Keratinocyte (primary cell): ENCODE results near the gene SURF1. TPM values are rescaled to one million over a fixed set of nuclear protein-coding genes. Genes with fewer than 3 reads are reported as not detected.
A peak's percentile ranks its signal among the peaks of the same experiment; 100 is the strongest.

Experiments used
- DNase-seq: peaks from one replicate; pipeline ENCODE4 v3.0.0-alpha.2; 2011; ENCODE audit warnings: low read depth, missing footprints, low spot score
- FAIRE-seq: peaks from 2 replicates; lab custom pipeline; 2011; peaks lifted over from hg19 to GRCh38; lab: Jason Lieb, UNC
- H2AFZ ChIP-seq: 2 replicates; pipeline ENCODE4 v1.6.0; 2012; ENCODE audit warnings: low read length, control low read depth, inconsistent platforms; ENCODE audit not compliant: control insufficient read depth
- H3K27ac ChIP-seq: 2 replicates; pipeline ENCODE4 v1.5.1; 2011; ENCODE audit warnings: low read length; ENCODE audit not compliant: control insufficient read depth, insufficient read depth
- H3K27me3 ChIP-seq: 3 replicates; pipeline ENCODE4 v1.6.0; 2011; ENCODE audit warnings: low read length; ENCODE audit not compliant: control insufficient read depth, insufficient read depth; ENCODE audit errors: extremely low read depth
- H3K36me3 ChIP-seq, 2 experiments: 2 replicates in 1 of 2; 3 replicates in 1 of 2; pipeline ENCODE4 v1.5.1; 2011; ENCODE audit warnings: low read length in 2 of 2, mild to moderate bottlenecking in 1 of 2; ENCODE audit not compliant: control insufficient read depth in 2 of 2, insufficient read depth in 2 of 2; ENCODE audit errors: extremely low read depth in 1 of 2
- H3K4me1 ChIP-seq: 3 replicates; pipeline ENCODE4 v1.5.1; 2011; ENCODE audit warnings: low read length; ENCODE audit not compliant: control insufficient read depth, insufficient read depth; ENCODE audit errors: extremely low read depth
- H3K4me2 ChIP-seq: 3 replicates; pipeline ENCODE4 v1.6.0; 2011; ENCODE audit warnings: low read depth, low read length; ENCODE audit not compliant: control insufficient read depth, insufficient read depth; ENCODE audit errors: extremely low read depth
- H3K4me3 ChIP-seq, 3 experiments: fragments of 200-600 bp in 1 of 3; sonication (generic) in 1 of 3; 2 replicates in 2 of 3; 3 replicates in 1 of 3; pipeline ENCODE4 v1.5.1; 2011 to 2016; ENCODE audit warnings: low read length in 3 of 3, mild to moderate bottlenecking in 3 of 3, control low read depth in 2 of 3, inconsistent platforms in 1 of 3, low read depth in 1 of 3, mixed read lengths in 1 of 3, mixed run types in 1 of 3, moderate library complexity in 1 of 3; ENCODE audit not compliant: control insufficient read depth in 2 of 3, insufficient read depth in 2 of 3; ENCODE audit errors: extremely low read depth in 1 of 3
- H3K79me2 ChIP-seq: 2 replicates; pipeline ENCODE4 v1.6.0; 2012; ENCODE audit warnings: low read length; ENCODE audit not compliant: control insufficient read depth, insufficient read depth
- H3K9ac ChIP-seq: 3 replicates; pipeline ENCODE4 v1.6.0; 2011; ENCODE audit warnings: low read length; ENCODE audit not compliant: control insufficient read depth, insufficient read depth; ENCODE audit errors: extremely low read depth
- H3K9me1 ChIP-seq: 3 replicates; pipeline ENCODE4 v1.6.0; 2011; ENCODE audit warnings: low read length; ENCODE audit not compliant: control insufficient read depth, insufficient read depth; ENCODE audit errors: extremely low read depth
- H3K9me3 ChIP-seq: 2 replicates; pipeline ENCODE4 v1.5.1; 2012; ENCODE audit warnings: low read depth, low read length; ENCODE audit not compliant: control insufficient read depth
- H4K20me1 ChIP-seq: 3 replicates; pipeline ENCODE4 v1.6.0; 2011; ENCODE audit warnings: low read length; ENCODE audit not compliant: control insufficient read depth, insufficient read depth; ENCODE audit errors: extremely low read depth
- EZH2 ChIP-seq: IDR thresholded peaks from one replicate; pipeline ENCODE4 v1.6.1; 2012; ENCODE audit warnings: inconsistent platforms, mild to moderate bottlenecking, low read length, moderate library complexity
- dilution Hi-C: fragments of 300-500 bp; cut with MboI; formaldehyde crosslinking; loops from one replicate; pipeline ENCODE4 v1.7.0; 2020; ENCODE audit warnings: low sequenced_read_pairs; ENCODE audit not compliant: extremely low pct_ligation_motif_present
- polyA minus RNA-seq, 3 experiments: library from RNA; depleted of rRNA, polyadenylated mRNA; stranded (reverse); fragments of >200 nt; gene quantifications; 1 replicate in 1 of 3; 2 replicates in 1 of 3; 3 replicates in 1 of 3; pipeline ENCODE4 v1.2.3, GENCODE V29; 2011
- polyA plus RNA-seq, 5 experiments: library from polyadenylated mRNA; depleted of rRNA in 3 of 5; stranded (reverse) in 3 of 5; stranded (forward) in 1 of 5; unstranded in 1 of 5; fragments of >200 nt; gene quantifications; 1 replicate in 1 of 5; 2 replicates in 3 of 5; 3 replicates in 1 of 5; pipeline versions ENCODE4 v1.2.1 to v1.2.3, GENCODE V29; 2011 to 2012; ENCODE audit warnings: missing spikeins in 2 of 5, low read depth in 1 of 5, low replicate concordance in 1 of 5
- TF ChIP-seq, protein P1 (sequence below), 3 experiments: IDR thresholded peaks in 1 of 3; conservative IDR thresholded peaks in 1 of 3; optimal IDR thresholded peaks in 1 of 3; 2 replicates in 2 of 3; 3 replicates in 1 of 3; pipeline versions ENCODE3 to v1.5.1; 2011; ENCODE audit warnings: low read length in 3 of 3, mild to moderate bottlenecking in 3 of 3, moderate library complexity in 2 of 3, control low read depth in 1 of 3, inconsistent platforms in 1 of 3; ENCODE audit not compliant: insufficient read depth in 2 of 3; ENCODE audit errors: extremely low read depth in 1 of 3

The SURF1 gene, protein sequence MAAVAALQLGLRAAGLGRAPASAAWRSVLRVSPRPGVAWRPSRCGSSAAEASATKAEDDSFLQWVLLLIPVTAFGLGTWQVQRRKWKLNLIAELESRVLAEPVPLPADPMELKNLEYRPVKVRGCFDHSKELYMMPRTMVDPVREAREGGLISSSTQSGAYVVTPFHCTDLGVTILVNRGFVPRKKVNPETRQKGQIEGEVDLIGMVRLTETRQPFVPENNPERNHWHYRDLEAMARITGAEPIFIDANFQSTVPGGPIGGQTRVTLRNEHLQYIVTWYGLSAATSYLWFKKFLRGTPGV
- polyA plus RNA-seq = 31.1 to 34.0 TPM (median 32.9 TPM) in 3 replicates
- 18.6 TPM for polyA plus RNA-seq (2011; ENCODE audit: low read depth)
- polyA plus RNA-seq (2011; cell fraction: cytosol; rRNA removed) = 29.0 and 29.1 TPM in 2 replicates
- polyA plus RNA-seq (2011; cell fraction: nucleus; rRNA removed) = 23.9 and 24.3 TPM in 2 replicates
- 28.9 and 30.4 TPM in 2 replicates for polyA plus RNA-seq (2012; ENCODE audit: low replicate concordance)
- 13.5 to 15.6 TPM (median 15.2 TPM) in 3 replicates for polyA minus RNA-seq
- 11.5 TPM for polyA minus RNA-seq (2011; cell fraction: cytosol; rRNA and poly(A)+ RNA removed)
- 5.4 and 6.2 TPM in 2 replicates for polyA minus RNA-seq (2011; cell fraction: nucleus; rRNA and poly(A)+ RNA removed)

DNA sequence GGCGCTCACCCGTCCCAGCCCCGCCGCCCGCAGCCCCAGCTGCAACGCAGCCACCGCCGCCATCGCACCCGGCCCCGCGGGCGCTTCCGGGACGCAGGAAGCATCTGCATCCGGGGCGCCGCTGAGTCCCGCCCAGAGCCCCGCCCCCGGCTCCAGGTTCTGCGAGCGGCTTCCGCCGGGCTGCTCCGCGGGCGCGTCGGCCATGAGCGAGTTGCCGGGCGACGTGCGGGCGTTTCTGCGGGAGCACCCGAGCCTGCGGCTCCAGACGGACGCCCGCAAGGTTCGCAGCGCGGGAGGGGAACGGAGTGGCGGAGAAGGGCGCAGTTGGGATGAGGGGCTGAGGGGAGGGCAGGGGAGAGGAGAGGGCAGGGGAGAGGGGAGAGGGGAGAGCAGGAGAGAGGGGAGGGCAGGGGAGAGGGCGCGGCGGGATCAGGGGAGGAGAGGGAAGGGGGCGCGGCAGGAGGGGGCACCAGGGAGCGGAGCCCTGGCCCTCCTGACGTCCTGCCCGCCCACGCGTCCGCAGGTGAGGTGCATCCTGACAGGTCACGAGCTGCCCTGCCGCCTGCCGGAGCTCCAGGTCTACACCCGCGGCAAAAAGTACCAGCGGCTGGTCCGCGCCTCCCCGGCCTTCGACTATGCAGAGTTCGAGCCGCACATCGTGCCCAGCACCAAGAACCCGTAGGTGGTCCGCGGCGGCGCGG is at the start of gene SURF1, which contains the start of gene SURF2:
Gene SURF1 (minus strand): TSS at position 97 of the 701 bp plus-strand sequence. CDS start 34 bp downstream, at position 63.
Gene SURF2 (plus strand): TSS at position 160 of the 701 bp plus-strand sequence. CDS start 43 bp downstream, at position 203.
- peaks cover 19% of the 10 kb centered on the region for H3K4me1 ChIP-seq
- peak within 1 kb of the TSS; percentile 90 for H3K4me2 ChIP-seq
- dilution Hi-C loops = no loop called here
- H3K27me3 ChIP-seq = no peaks in the 10 kb centered on the region
- H3K4me3 ChIP-seq = peak within 1 kb of the TSS; percentile 79 to 87 (median 83)
- no peaks in the 10 kb centered on the region for H3K9me1 ChIP-seq
- DNase-seq (no peak), FAIRE-seq (no peak)
- peak within 1 kb of the TSS; percentile 80 for H3K9ac ChIP-seq
- peak within 1 kb of the TSS; percentile 32 for H2AFZ ChIP-seq
- H3K79me2 ChIP-seq = peaks cover 33% of the 10 kb centered on the region
- no peaks in the 10 kb centered on the region for H3K9me3 ChIP-seq
- TF ChIP-seq, protein P1, sequence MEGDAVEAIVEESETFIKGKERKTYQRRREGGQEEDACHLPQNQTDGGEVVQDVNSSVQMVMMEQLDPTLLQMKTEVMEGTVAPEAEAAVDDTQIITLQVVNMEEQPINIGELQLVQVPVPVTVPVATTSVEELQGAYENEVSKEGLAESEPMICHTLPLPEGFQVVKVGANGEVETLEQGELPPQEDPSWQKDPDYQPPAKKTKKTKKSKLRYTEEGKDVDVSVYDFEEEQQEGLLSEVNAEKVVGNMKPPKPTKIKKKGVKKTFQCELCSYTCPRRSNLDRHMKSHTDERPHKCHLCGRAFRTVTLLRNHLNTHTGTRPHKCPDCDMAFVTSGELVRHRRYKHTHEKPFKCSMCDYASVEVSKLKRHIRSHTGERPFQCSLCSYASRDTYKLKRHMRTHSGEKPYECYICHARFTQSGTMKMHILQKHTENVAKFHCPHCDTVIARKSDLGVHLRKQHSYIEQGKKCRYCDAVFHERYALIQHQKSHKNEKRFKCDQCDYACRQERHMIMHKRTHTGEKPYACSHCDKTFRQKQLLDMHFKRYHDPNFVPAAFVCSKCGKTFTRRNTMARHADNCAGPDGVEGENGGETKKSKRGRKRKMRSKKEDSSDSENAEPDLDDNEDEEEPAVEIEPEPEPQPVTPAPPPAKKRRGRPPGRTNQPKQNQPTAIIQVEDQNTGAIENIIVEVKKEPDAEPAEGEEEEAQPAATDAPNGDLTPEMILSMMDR (optimal IDR thresholded peaks at IDR 0.05 in 1 of 3, IDR thresholded peaks at IDR 0.05 in 1 of 3, conservative IDR thresholded peaks at IDR 0.05 in 1 of 3; ENCODE audit: extremely low read depth in 1 of 3, insufficient read depth in 2 of 3, low read length in 3 of 3) = peak in 1 of 3 experiments; percentile 14
- TF ChIP-seq EZH2 = no peak
- peak within 1 kb of the TSS; percentile 49 for H3K27ac ChIP-seq
- peaks cover 28 to 30% of the 10 kb centered on the region in 2 experiments for H3K36me3 ChIP-seq
- H4K20me1 ChIP-seq = peaks cover 9% of the 10 kb centered on the region

DNA sequence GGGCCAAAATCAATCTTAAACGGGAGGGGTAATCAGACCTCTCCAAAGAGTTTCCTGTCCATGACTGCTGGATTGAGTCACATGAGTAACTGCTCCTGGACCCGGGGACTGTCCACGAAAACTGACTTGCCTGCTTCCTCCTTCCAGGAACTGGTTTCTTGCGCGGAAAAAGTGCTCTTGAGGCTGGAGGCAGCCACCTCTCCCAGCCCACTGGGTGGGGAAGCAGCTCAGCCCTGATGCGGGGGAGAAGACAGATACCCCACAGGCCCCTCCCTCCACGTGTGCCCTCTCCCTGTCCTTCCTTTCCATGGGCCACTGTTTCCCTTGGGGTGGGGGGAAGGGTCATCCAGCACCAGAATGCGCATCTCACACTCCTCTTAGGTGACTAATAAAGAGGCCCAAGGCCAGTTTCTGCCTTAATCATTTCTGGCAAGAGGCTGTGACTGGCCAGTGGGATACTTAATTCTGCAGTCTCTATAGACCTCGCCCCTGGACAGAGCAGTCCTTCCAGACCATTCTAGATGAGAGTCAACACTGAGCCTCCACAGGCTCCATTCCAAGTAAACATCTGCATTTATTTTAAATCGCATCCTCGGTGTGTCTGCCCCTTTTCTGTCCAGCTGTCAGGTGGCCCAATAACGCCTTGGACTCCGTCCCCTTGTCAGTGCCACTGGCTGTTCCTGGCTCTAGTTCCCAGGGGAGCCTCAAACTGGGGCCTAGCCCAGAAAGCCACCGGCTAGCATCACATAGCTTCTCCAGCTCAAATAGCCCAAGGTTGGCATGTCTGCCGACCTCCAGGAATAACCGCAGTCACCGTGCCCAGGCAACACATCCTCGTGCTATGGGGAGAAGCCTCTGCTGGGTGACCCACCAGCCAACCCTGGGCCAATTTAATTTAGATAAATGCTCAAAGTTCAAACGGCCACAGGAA is 49.5 kb upstream of the SURF1 start:
- H3K9me3 ChIP-seq = no peaks in the 10 kb centered on the region
- dilution Hi-C loops = no loop called here
- no peaks in the 10 kb centered on the region for H3K27me3 ChIP-seq
- peaks cover 4% of the 10 kb centered on the region for H4K20me1 ChIP-seq
- no peaks in the 10 kb centered on the region for H3K79me2 ChIP-seq
- H3K9ac ChIP-seq = no peak overlapping the region
- DNase-seq (no peak), FAIRE-seq (no peak)
- H3K27ac ChIP-seq = no peak overlapping the region
- no peaks in the 10 kb centered on the region for H3K9me1 ChIP-seq
- peaks cover 27 to 32% of the 10 kb centered on the region in 2 experiments for H3K36me3 ChIP-seq
- no peaks in the 10 kb centered on the region for H3K4me1 ChIP-seq
- no peak overlapping the region for H3K4me3 ChIP-seq
- H3K4me2 ChIP-seq = no peak overlapping the region
- TF ChIP-seq, protein P1 (optimal IDR thresholded peaks at IDR 0.05 in 1 of 3, IDR thresholded peaks at IDR 0.05 in 1 of 3, conservative IDR thresholded peaks at IDR 0.05 in 1 of 3; ENCODE audit: extremely low read depth in 1 of 3, insufficient read depth in 2 of 3, low read length in 3 of 3) = no peak
- no peak for TF ChIP-seq EZH2
- no peak overlapping the region for H2AFZ ChIP-seq
